ENCODE results near the gene DMTF1. TPM values are rescaled to one million over a fixed set of nuclear protein-coding genes. Genes with fewer than 3 reads are reported as not detected.

DMTF1 gene
- total and polyA plus RNA-seq, 9 of the 15 experiments (the other 6 are each of a cell fraction or from before 2014, with no cell fraction given): 25.7 to 208 (median 74.7) TPM

GRCh38 chr7:87152112-87152896, at the start of gene DMTF1 (continued):
- 0 out of 2 replicates have a peak, but pooled peaks have one; percentile 30 for TF ChIP-seq ZBTB17 (CRISPR knock-in tag; IDR thresholded peaks at IDR 0.05)
- TF ChIP-seq RCOR1 (IDR thresholded peaks at IDR 0.05; ENCODE audit: borderline replicate concordance in 1 of 2, low read depth in 2 of 2, low read length in 2 of 2): peak in 1 of 2 experiments; percentile 27; a peak in 2 of 4 replicates
- TF ChIP-seq SLC30A9 (CRISPR knock-in tag; IDR thresholded peaks at IDR 0.05): no peak
- peak; percentile 82 for TF ChIP-seq PCBP1 (IDR thresholded peaks at IDR 0.05; ENCODE audit: low read depth, low read length, poor library complexity, severe bottlenecking)
- TF ChIP-seq ZNF347 (CRISPR knock-in tag; IDR thresholded peaks at IDR 0.05; ENCODE audit: low read depth): 0 out of 2 replicates have a peak, but pooled peaks have one; percentile 45
- TF ChIP-seq PHB2 (IDR thresholded peaks at IDR 0.05; ENCODE audit: low read depth): no peak
- peak; percentile 91 for TF ChIP-seq GTF2F1 (IDR thresholded peaks at IDR 0.05; ENCODE audit: low read depth, low read length)
- peak; percentile 92 for TF ChIP-seq CXXC5 (CRISPR knock-in tag; IDR thresholded peaks at IDR 0.05)
- TF ChIP-seq ZC3H11A (IDR thresholded peaks at IDR 0.05; ENCODE audit: low read depth, low read length): no peak; the same call in 1 of the 2 replicates
- TF ChIP-seq, protein P1, sequence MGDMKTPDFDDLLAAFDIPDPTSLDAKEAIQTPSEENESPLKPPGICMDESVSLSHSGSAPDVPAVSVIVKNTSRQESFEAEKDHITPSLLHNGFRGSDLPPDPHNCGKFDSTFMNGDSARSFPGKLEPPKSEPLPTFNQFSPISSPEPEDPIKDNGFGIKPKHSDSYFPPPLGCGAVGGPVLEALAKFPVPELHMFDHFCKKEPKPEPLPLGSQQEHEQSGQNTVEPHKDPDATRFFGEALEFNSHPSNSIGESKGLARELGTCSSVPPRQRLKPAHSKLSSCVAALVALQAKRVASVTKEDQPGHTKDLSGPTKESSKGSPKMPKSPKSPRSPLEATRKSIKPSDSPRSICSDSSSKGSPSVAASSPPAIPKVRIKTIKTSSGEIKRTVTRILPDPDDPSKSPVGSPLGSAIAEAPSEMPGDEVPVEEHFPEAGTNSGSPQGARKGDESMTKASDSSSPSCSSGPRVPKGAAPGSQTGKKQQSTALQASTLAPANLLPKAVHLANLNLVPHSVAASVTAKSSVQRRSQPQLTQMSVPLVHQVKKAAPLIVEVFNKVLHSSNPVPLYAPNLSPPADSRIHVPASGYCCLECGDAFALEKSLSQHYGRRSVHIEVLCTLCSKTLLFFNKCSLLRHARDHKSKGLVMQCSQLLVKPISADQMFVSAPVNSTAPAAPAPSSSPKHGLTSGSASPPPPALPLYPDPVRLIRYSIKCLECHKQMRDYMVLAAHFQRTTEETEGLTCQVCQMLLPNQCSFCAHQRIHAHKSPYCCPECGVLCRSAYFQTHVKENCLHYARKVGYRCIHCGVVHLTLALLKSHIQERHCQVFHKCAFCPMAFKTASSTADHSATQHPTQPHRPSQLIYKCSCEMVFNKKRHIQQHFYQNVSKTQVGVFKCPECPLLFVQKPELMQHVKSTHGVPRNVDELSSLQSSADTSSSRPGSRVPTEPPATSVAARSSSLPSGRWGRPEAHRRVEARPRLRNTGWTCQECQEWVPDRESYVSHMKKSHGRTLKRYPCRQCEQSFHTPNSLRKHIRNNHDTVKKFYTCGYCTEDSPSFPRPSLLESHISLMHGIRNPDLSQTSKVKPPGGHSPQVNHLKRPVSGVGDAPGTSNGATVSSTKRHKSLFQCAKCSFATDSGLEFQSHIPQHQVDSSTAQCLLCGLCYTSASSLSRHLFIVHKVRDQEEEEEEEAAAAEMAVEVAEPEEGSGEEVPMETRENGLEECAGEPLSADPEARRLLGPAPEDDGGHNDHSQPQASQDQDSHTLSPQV (IDR thresholded peaks at IDR 0.05): peak; percentile 10; the same call in 1 of the 2 replicates
- TF ChIP-seq HDAC2 (IDR thresholded peaks at IDR 0.05): peak; percentile 78
- peak; percentile 25 to 41 for TF ChIP-seq TRIM24 (IDR thresholded peaks at IDR 0.05)
- no peak for TF ChIP-seq RERE (CRISPR knock-in tag; IDR thresholded peaks at IDR 0.05; ENCODE audit: borderline replicate concordance)
- peak in 1 of 2 experiments; percentile 97; a peak in 2 of 4 replicates for TF ChIP-seq KDM4B (IDR thresholded peaks at IDR 0.05; ENCODE audit: borderline replicate concordance in 2 of 2, low read depth in 1 of 2)
- peak; percentile 74; the same call in 1 of the 2 replicates for TF ChIP-seq IFI16 (CRISPR knock-in tag; IDR thresholded peaks at IDR 0.05)
- TF ChIP-seq SUPT5H (IDR thresholded peaks at IDR 0.05): peak; percentile 92
- peak; percentile 62; the same call in 1 of the 2 replicates for TF ChIP-seq RFX5 (IDR thresholded peaks at IDR 0.05; ENCODE audit: low read depth, low read length)
- peak; percentile 82 for TF ChIP-seq RB1 (IDR thresholded peaks at IDR 0.05; ENCODE audit: low read depth)
- no peak for TF ChIP-seq NR2C1 (IDR thresholded peaks at IDR 0.05)
- 0 out of 2 replicates have a peak, but pooled peaks have one; percentile 22 for TF ChIP-seq NR2C1 (tag; IDR thresholded peaks at IDR 0.05)

All from K562 (cell line).